Central memory CD4-positive, alpha-beta T cell (primary cell): ENCODE results near the gene GPR21.

Source experiments
- DNase-seq: peaks from one replicate; pipeline ENCODE4 v3.0.0; 2022

GPR21 gene

GRCh38 chr9:123034881-123035510 is 1.5 kb downstream of the GPR21 start:
- DNase-seq: no peak

DNA sequence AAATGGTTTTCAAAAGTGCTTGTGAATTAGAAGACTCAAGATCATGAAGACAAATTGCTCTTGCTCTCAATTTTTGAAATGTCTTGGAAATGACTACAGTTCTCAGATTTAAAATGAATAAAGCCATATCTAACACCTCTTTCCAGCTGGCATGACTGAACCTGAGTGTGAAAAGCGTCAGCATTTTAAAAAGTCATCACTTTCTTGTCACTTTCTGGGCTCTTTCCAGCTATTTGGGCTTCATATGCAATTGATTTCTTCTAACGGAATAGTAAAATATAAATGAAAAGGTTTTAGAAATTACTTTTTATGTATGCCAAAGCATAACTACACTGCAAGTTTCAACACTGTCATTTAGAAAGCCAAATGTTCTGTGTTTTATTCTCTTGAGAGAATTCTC is 2.3 kb downstream of the GPR21 start:
- DNase-seq: no peak

DNA sequence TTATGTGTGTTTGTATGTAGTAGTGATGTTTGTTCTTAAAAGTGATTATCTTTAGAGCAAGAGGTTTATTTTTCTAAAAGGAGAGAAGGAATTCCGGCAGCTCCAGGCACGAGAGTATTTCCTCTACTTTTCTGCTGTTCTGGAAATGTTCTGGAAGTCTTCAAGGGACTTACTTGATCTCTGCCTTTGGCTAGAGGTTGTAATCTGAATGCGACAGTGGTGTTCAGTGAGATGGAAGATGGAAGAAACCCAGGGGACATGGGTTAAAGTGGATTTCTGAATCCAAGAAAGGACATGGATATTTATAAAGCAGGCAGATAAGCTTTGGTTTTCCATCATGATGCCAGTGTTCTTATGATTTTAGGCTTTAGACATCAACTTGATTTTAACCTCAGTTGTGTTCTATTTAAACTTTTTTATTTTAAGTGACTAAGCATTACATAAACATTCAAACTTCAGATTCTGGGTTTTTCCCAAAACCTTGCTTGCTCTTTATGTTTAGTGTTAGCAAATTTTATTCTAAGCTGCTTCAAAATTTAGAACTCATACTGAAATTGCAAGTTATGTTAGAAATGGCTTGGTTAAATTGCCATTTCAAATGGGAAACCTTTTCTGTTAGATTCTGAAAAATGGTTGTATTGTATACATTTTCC is 3.6 kb downstream of the GPR21 start:
- no peak for DNase-seq

DNA sequence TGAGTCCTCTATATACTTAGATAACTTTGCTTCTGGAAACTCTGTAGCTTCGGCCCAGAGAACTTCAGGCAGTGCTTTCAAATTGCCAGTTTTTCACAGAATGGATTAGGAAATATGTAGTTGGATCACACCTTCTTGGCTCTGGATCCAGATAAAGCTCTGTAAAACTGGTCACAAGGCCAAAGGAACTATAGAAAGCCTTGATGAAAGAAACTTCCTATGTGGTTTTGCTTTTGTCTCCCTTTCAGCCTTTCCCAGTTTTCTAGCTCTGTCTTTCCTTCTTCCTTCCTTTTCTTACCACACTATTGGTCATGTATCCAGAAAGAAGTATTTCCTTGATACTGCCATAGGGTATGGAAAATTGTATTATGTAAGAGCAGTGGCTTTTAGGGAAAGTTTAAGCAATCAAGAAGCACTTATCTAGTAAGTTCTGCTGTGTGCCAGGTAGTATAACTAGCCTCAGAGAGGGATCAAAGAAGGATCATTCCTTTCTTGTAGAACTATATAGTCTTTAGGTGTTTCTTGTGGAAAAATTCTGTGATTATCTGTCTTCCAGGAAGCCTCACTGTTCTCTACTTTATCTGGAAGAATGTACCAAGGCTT is 6.3 kb downstream of the GPR21 start:
- DNase-seq: no peak

- DNase-seq: no peak
Measured at GRCh38 chr9:123040801-123041200, 7.3 kb downstream of the GPR21 start.

GRCh38 chr9:123041489-123041888 is 8.0 kb downstream of the GPR21 start:
- DNase-seq: no peak

GRCh38 chr9:123043081-123043939 is 9.8 kb downstream of the GPR21 start:
- DNase-seq: no peak

GRCh38 chr9:123044586-123044985 is 11.1 kb downstream of the GPR21 start:
- no peak for DNase-seq

GRCh38 chr9:123046406-123047195 is 13.1 kb downstream of the GPR21 start:
- no peak for DNase-seq

DNA sequence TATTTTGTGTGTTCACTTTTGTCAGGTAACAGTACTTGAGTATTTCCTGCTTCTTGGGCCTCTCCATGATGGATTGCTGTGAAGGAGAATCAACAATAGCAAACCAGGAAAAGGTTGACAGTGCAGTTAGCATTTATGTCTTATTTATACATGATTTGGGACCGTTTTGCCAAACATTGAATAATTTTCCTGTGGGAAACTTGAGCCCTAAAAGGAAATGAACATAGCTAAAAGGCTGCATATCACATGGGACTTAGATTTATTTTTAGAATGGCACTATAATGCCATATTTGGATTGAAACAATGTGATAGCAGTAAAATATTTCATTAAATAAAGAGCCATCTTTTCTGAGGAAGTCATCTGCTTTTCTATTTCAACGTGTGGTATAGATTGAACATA is 15.3 kb downstream of the GPR21 start:
- DNase-seq: no peak

GRCh38 chr9:123049589-123050222 is 16.2 kb downstream of the GPR21 start:
- DNase-seq: no peak

DNA sequence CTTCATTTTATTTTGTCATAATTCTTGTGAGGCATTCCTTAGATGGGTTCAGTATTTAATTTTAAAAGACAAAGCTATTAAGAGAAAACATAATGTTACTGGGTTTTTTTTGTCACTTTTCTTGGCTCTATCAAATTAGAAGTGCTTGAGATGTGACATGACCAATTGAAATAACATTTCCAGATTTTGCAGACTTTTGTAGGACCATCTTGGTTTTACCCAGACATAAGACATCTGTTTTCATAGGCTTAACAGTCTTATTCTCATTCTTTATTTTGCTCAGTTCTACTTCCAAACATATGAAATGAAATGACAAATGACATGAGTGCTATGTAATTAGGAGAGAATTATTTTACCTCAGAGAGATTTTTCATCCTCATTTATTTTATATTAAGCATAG is 19.6 kb downstream of the GPR21 start:
- DNase-seq: no peak

GRCh38 chr9:123053711-123054110 is 20.2 kb downstream of the GPR21 start:
- no peak for DNase-seq

DNA sequence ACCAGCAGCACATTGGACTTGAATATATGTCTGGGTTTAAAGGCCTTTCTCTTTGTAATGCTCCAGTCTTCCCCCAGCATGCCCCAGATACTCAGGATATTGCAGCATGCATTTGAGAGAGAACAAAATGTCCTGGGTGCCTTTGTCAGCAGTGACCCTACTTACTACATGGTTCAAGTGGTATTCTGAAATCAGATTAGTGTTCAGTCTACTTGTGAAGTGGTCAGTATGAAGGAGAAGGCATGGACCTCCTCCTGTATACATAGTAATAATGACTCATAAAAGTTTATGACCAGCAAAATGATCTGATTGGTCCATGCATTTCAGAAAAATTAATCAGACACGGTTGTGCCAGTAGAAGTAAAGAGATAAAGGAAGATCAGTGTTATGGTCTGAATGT is 25.4 kb downstream of the GPR21 start:
- DNase-seq: no peak

GRCh38 chr9:123059472-123060220 is 26.2 kb downstream of the GPR21 start:
- no peak for DNase-seq

DNA sequence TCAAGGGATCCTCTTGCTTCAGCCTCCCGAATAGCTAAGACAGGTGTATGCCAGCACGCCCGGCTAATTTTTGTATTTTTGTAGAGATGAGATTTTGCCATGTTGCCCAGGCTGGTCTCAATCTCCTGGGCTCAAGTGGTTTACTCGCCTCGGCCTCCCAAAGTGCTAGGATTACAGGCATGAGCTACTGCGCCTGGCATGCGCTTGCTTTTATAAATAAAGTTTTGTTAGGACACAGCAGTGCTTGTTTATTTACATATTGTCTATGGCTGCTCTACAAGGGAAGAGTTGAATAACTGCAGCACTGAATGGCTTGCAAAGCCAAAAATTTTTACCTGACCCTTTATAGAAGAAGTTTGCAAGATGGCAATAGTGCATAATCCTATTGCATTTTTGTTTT is 27.7 kb downstream of the GPR21 start:
- DNase-seq: no peak

DNA sequence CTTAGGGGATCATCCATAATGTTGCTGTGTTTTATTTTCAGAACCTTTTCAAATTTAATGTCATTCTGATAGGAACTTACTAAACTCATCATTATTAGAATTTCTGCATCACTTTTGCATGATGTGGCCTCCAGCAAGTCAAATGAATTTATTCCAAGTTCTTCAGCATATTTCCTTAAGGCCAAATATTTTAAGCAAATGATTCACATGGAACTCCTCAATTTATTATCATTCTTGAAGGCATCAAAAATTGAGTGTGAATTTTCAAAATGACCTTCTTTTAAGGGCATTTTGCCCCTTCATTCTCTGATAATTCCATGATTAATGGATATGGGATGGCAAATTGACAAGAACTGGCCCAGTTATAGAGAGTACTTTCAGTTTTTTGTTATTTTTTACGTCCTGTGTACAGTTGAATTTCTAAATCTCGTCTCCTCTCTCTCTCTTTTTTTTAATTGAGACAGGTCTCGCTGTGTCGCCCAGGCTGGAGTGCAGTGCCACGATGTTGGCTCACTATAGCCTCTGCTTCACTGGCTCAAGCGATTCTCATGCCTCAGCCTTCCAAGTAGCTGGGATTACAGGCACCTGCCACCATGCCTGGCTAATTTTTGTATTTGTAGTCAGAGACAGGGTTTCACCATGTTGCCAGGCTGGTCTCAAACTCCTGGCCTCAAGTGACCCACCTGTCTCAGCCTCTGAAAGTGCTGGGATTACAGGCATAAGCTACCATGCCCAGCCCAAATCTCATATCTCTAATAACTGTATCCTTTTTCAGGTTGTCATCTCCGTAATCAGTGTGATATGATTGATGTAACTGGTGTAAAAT is 29.1 kb downstream of the GPR21 start:
- DNase-seq: no peak

GRCh38 chr9:123063177-123063598 is 29.7 kb downstream of the GPR21 start:
- no peak for DNase-seq

GRCh38 chr9:123063896-123064295 is 30.4 kb downstream of the GPR21 start:
- DNase-seq: no peak

DNA sequence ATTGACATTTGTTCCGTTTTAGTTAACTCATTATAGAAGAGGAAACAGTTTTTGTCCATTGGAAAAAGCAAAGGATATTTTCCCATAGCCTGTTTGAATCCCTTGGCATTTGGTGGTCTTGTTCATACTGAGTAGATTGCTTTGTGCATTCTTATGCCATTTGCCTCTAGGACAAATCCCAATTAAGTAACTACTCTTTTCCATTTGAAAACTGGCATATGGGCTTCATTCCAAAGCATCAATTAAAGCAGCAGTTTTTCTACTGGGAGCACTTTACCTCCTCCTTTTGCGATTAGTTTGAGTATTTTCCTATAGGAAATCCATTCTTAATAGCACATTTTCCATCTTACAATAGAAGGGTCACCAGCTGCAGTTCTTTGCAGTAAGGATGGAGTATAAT is 31.2 kb downstream of the GPR21 start:
- no peak for DNase-seq
